ENCODE measurements around the gene CMKLR1.

- TF ChIP-seq SIN3A (IDR thresholded peaks at IDR 0.05; ENCODE audit: borderline replicate concordance, insufficient read depth, low read length) (no peak), POLR2AphosphoS5 (IDR thresholded peaks at IDR 0.05; ENCODE audit: low read depth, low read length) (no peak), REST (IDR thresholded peaks at IDR 0.05; ENCODE audit: insufficient read depth in 1 of 2, low read depth in 2 of 2, low read length in 2 of 2) (no peak)
Measured at GRCh38 chr12:108361606-108362005, 22.5 kb upstream of the CMKLR1 start.
